HEK293T (cell line): Measurements from ENCODE around the gene VWA3B.

Source experiments
- CTCF ChIA-PET: fragments of 350-600 bp; formaldehyde crosslinking; extraction: SDS; loops from one replicate; lab custom pipeline; 2021; ENCODE audit warnings: antibody characterized with exemption, inconsistent platforms; lab: Yijun Ruan, JAX
- POLR2A ChIA-PET: fragments of 350-600 bp; formaldehyde crosslinking; extraction: SDS; loops from one replicate; lab custom pipeline; 2020; ENCODE audit warnings: antibody characterized with exemption, inconsistent platforms; lab: Yijun Ruan, JAX
- DNase-seq: peaks from one replicate; pipeline ENCODE4 v3.0.0; 2012; ENCODE audit warnings: mixed read lengths; ENCODE audit errors: extremely low spot score
- ARNT ChIP-seq: fragments of 450-650 bp; IDR thresholded peaks from 2 replicates; pipeline ENCODE4 v1.6.1; 2017; ENCODE audit warnings: mild to moderate bottlenecking
- BHLHE40 ChIP-seq: fragments of 450-650 bp; IDR thresholded peaks from 2 replicates; pipeline ENCODE4 v1.6.1; 2016; ENCODE audit warnings: mild to moderate bottlenecking, moderate library complexity, borderline replicate concordance
- CTBP1 ChIP-seq: fragments of 450-650 bp; IDR thresholded peaks from 2 replicates; pipeline ENCODE4 v1.6.1; 2016; ENCODE audit warnings: borderline replicate concordance
- ELF4 ChIP-seq: fragments of 450-650 bp; IDR thresholded peaks from 2 replicates; pipeline ENCODE4 v1.6.1; 2017; ENCODE audit warnings: antibody characterized with exemption
- FOXA1 ChIP-seq: fragments of 450-650 bp; IDR thresholded peaks from 2 replicates; pipeline ENCODE4 v1.6.1; 2016; ENCODE audit warnings: mild to moderate bottlenecking
- FOXK2 ChIP-seq: fragments of 450-650 bp; IDR thresholded peaks from 2 replicates; pipeline ENCODE4 v1.6.1; 2016; ENCODE audit warnings: mild to moderate bottlenecking
- FOXM1 ChIP-seq: fragments of 450-650 bp; IDR thresholded peaks from 2 replicates; pipeline ENCODE4 v1.6.1; 2017; ENCODE audit warnings: mild to moderate bottlenecking, borderline replicate concordance
- HDGF ChIP-seq: fragments of 450-650 bp; IDR thresholded peaks from 2 replicates; pipeline ENCODE4 v1.6.1; 2017; ENCODE audit warnings: antibody characterized with exemption, borderline replicate concordance
- L3MBTL2 ChIP-seq: fragments of 450-650 bp; conservative IDR thresholded peaks from 2 replicates; pipeline ENCODE4 v1.6.1; 2016; ENCODE audit warnings: mild to moderate bottlenecking
- LEF1 ChIP-seq: fragments of 450-650 bp; IDR thresholded peaks from 2 replicates; pipeline ENCODE4 v1.6.1; 2017; ENCODE audit warnings: mild to moderate bottlenecking, borderline replicate concordance
- NFRKB ChIP-seq: fragments of 450-650 bp; IDR thresholded peaks from 2 replicates; pipeline ENCODE4 v1.6.1; 2016; ENCODE audit warnings: mild to moderate bottlenecking, moderate library complexity
- SP1 ChIP-seq: fragments of 450-650 bp; IDR thresholded peaks from 2 replicates; pipeline ENCODE4 v1.6.1; 2017
- SUZ12 ChIP-seq: fragments of 450-650 bp; IDR thresholded peaks from 2 replicates; pipeline ENCODE4 v1.6.1; 2016; ENCODE audit warnings: mild to moderate bottlenecking
- TARDBP ChIP-seq: fragments of 450-650 bp; IDR thresholded peaks from 2 replicates; pipeline ENCODE4 v1.6.1; 2016
- ZNF384 ChIP-seq: fragments of 450-650 bp; IDR thresholded peaks from 2 replicates; pipeline ENCODE4 v1.6.1; 2016
- TF ChIP-seq, protein P1 (sequence below): fragments of 450-650 bp; IDR thresholded peaks from 2 replicates; pipeline ENCODE4 v1.6.1; 2016

Gene VWA3B

DNA sequence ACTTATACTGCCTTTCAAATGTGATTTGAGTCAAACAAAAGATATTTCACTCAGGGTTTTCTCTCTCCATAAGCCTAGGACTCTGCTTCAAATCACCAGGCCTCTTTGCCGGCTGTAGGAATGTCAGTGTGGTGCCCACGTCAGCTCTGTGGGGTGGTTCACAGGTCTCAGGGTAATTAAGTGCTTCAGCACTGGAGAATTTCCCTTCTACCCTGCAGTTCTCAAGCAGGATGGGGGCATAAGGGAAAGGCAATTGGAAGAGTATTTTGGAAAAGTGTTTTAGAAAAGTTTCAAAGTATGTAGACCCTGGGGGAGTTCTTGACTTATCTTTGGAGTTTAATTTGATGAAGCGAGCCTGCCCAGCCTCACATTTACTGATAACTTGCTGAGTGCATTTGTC lies 268.9 kb downstream of the VWA3B start:
- no peak for TF ChIP-seq CTBP1
- TF ChIP-seq ARNT: no peak
- TF ChIP-seq, protein P1, sequence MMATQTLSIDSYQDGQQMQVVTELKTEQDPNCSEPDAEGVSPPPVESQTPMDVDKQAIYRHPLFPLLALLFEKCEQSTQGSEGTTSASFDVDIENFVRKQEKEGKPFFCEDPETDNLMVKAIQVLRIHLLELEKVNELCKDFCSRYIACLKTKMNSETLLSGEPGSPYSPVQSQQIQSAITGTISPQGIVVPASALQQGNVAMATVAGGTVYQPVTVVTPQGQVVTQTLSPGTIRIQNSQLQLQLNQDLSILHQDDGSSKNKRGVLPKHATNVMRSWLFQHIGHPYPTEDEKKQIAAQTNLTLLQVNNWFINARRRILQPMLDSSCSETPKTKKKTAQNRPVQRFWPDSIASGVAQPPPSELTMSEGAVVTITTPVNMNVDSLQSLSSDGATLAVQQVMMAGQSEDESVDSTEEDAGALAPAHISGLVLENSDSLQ: no peak
- no peak for TF ChIP-seq SUZ12
- TF ChIP-seq HDGF: no peak
- no peak for TF ChIP-seq FOXA1
- TF ChIP-seq FOXK2: no peak
- no peak for TF ChIP-seq LEF1
- CTCF ChIA-PET: no interaction called here
- POLR2A ChIA-PET: no interaction called here
- DNase-seq: no peak

DNA sequence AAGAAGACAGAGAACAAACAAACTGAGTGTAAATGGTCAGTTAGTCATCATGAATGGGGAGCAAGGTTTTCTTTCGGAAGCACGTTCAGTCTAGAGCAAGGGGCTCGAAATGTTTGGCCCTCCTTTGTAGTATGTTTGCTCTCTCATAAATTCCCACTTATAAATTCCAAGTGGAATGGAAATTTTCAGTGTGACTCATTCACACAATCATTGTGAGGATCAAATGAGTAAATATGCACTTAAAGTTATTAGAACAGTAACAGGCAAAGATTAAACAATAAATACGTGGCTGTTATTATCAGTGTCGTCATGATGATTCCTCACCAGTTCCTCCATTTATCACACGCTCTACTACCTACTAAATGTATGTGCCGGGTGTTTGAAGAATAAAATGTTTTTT lies 269.8 kb downstream of the VWA3B start:
- DNase-seq: no peak
- POLR2A ChIA-PET: no interaction called here
- CTCF ChIA-PET: no interaction called here
- TF ChIP-seq ELF4 (no peak), FOXK2 (no peak), HDGF (no peak), BHLHE40 (no peak), FOXM1 (no peak), SP1 (no peak), FOXA1 (no peak), ARNT (no peak), SUZ12 (no peak), ZNF384 (no peak)
- TF ChIP-seq, protein P1: no peak

DNA sequence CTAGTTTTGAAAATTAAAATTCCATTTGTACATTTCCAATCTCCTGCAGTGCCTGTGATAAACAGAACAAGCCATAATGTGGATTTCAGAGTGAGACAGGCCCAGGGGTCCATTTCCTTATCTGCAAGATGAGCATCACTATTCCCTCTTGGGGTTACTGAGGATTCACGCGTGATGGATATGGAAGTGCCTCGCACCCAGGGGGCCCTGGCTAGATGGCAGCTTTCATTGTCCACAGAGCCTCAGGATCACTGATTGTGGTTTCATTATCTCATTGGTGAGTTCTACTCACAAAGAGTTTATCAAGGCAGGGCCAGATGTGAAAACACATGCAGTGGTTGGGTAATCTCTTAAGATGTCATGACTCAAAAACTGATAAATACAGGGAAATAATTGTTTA lies 270.9 kb downstream of the VWA3B start:
- CTCF ChIA-PET: no interaction called here
- TF ChIP-seq, protein P1: no peak
- TF ChIP-seq SUZ12: no peak
- no peak for TF ChIP-seq SP1
- no peak for TF ChIP-seq LEF1
- TF ChIP-seq FOXK2: no peak
- TF ChIP-seq L3MBTL2: no peak
- no peak for TF ChIP-seq NFRKB
- TF ChIP-seq ARNT: no peak
- no peak for TF ChIP-seq CTBP1
- no peak for TF ChIP-seq BHLHE40
- no peak for TF ChIP-seq ELF4
- TF ChIP-seq FOXM1: no peak
- no peak for TF ChIP-seq TARDBP
- no peak for TF ChIP-seq FOXA1
- no peak for TF ChIP-seq HDGF
- TF ChIP-seq ZNF384: no peak

DNA sequence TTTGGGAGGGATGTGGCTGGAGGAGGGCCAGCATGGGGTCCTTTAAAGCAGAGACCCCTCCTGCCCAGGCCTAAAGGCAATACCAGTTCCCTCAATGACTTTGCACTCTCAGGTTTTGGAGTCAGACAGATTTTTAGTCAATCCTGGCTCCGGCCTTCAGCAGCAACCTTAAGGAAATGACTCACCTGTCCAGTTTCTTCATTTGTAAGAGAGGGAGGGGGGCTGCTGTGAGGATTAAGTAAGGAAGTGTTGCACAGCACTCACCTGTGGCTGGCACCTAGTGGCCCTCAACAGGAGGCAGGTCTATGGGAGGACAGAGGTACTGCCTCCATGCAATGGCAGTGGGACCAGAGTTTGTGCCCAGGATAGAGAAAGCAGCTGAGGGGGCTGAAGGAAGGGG lies 273.0 kb downstream of the VWA3B start:
- no peak for DNase-seq
- TF ChIP-seq HDGF (no peak), FOXK2 (no peak), TARDBP (no peak), NFRKB (no peak), SUZ12 (no peak), CTBP1 (no peak), ARNT (no peak), SP1 (no peak), L3MBTL2 (no peak), ELF4 (no peak), FOXA1 (no peak), BHLHE40 (no peak), FOXM1 (no peak), ZNF384 (no peak)
- TF ChIP-seq, protein P1: no peak
- ChIA-PET CTCF (no interaction called here), POLR2A (no interaction called here)

More for the DNA sequence above, 270.9 kb downstream of the VWA3B start:
- DNase-seq: no peak
- POLR2A ChIA-PET: no interaction called here
